Measurements from ENCODE around the gene AHDC1.

DNA sequence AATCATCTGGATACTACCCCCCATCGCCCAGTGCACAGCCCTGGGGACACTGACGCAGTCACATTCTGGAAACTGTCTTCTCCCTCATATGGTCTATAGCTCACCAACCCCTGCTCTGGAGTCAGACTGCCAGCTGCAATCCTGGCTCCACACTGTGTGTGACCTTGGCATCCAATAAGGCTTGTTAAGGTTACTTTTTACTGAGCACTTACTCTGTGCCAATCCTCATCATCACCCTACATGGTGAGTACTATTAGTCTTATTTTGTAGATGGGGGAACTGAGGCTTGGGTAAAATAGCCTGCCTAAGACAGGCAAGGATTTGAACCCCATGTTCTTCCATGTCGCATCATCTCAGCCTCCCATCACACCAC, 34.9 kb downstream of the AHDC1 start:
- TF ChIP-seq CTCF (IDR thresholded peaks at IDR 0.05) = no peak
- TF ChIP-seq POLR2A (IDR thresholded peaks at IDR 0.05) = no peak

Data from ovary (tissue), 3 donors.